HepG2 (cell line): Measurements from ENCODE around the gene AUTS2. TPM values are rescaled to one million over a fixed set of nuclear protein-coding genes. Genes with fewer than 3 reads are reported as not detected.

Source experiments
- ATAC-seq: fragments of 200-7000 bp; cut with Tn5 transposase; 3 replicates; pipeline ENCODE4 v1.9.1; 2020; ENCODE audit warnings: mild to moderate bottlenecking, moderate library complexity
- BruUV-seq: library from RNA; stranded (reverse); fragments of 400-500 nt; replicated peaks from 2 replicates; lab custom pipeline; 2021; lab: Mats Ljungman, UMichigan
- CTCF ChIA-PET: fragments of 300-600 bp; formaldehyde crosslinking; extraction: SDS; loops from one replicate; lab custom pipeline; 2021; ENCODE audit warnings: low total read pairs, inconsistent platforms, low intra/inter-chr PET ratio; lab: Yijun Ruan, JAX
- POLR2A ChIA-PET: fragments of 350-600 bp; sonication (Branson Sonifier 250); formaldehyde crosslinking; loops from one replicate; lab custom pipeline; 2020; ENCODE audit warnings: antibody characterized with exemption, inconsistent platforms; lab: Yijun Ruan, JAX
- DNase-seq: peaks from one replicate; pipeline ENCODE4 v3.0.0-alpha.2; 2015; ENCODE audit warnings: low spot score
- FAIRE-seq: peaks from 3 replicates; lab custom pipeline; 2011; peaks lifted over from hg19 to GRCh38; lab: Jason Lieb, UNC
- H2AFZ ChIP-seq: one replicate; pipeline ENCODE4 v1.6.1; 2011; ENCODE audit warnings: low read length, inconsistent platforms
- H3K27ac ChIP-seq: fragments of 300-600 bp; 3 replicates; pipeline ENCODE4 v1.8.0; 2011; ENCODE audit warnings: mixed run types, mild to moderate bottlenecking, mixed read lengths, low read length, inconsistent platforms; ENCODE audit not compliant: insufficient read depth; ENCODE audit errors: extremely low read length
- H3K27me3 ChIP-seq, 2 experiments: fragments of 200-600 bp in 1 of 2; 2 replicates in 1 of 2; 3 replicates in 1 of 2; pipeline versions ENCODE4 v1.6.0 to v1.8.0; 2011; ENCODE audit warnings: low read length in 2 of 2, mild to moderate bottlenecking in 2 of 2, moderate library complexity in 2 of 2, inconsistent platforms in 1 of 2; ENCODE audit not compliant: insufficient read depth in 2 of 2, control insufficient read depth in 1 of 2
- H3K36me3 ChIP-seq, 2 experiments: fragments of 200-600 bp in 1 of 2; replicated peaks in 1 of 2; 2 replicates in 1 of 2; 3 replicates in 1 of 2; pipeline versions ENCODE4 v1.5.1 to v1.8.0; 2011; ENCODE audit warnings: low read length in 2 of 2, inconsistent platforms in 1 of 2; ENCODE audit not compliant: insufficient read depth in 2 of 2, control insufficient read depth in 1 of 2
- H3K4me1 ChIP-seq: 2 replicates; pipeline ENCODE4 v1.5.1; 2012; ENCODE audit warnings: low read length, inconsistent platforms; ENCODE audit not compliant: insufficient read depth
- H3K4me2 ChIP-seq: 2 replicates; pipeline ENCODE4 v1.6.0; 2011; ENCODE audit warnings: low read depth, low read length, inconsistent platforms
- H3K4me3 ChIP-seq, 3 experiments: fragments of 200-600 bp in 1 of 3; sonication (generic), shearing (Covaris generic) in 1 of 3; replicated peaks in 1 of 3; 2 replicates each; pipeline ENCODE4 v1.5.1; 2011 to 2016; ENCODE audit warnings: low read length in 3 of 3, inconsistent platforms in 2 of 3, low read depth in 2 of 3, mild to moderate bottlenecking in 2 of 3, control low read depth in 1 of 3, mixed read lengths in 1 of 3; ENCODE audit not compliant: insufficient read depth in 1 of 3
- H3K79me2 ChIP-seq: one replicate; pipeline ENCODE4 v1.6.1; 2011; ENCODE audit warnings: low read length, inconsistent platforms; ENCODE audit not compliant: insufficient read depth
- H3K9ac ChIP-seq: 2 replicates; pipeline ENCODE4 v1.6.0; 2011; ENCODE audit warnings: mild to moderate bottlenecking, low read depth, low read length, inconsistent platforms; ENCODE audit not compliant: insufficient read depth
- H3K9me3 ChIP-seq: 2 replicates; pipeline ENCODE4 v1.5.1; 2012; ENCODE audit warnings: mild to moderate bottlenecking, low read length
- H4K20me1 ChIP-seq: 2 replicates; pipeline ENCODE4 v1.6.0; 2011; ENCODE audit warnings: inconsistent platforms, mild to moderate bottlenecking, low read length, moderate library complexity; ENCODE audit not compliant: insufficient read depth
- ARHGAP35 ChIP-seq: sonication (generic); formaldehyde crosslinking; IDR thresholded peaks from 2 replicates; pipeline ENCODE4 v1.9.0; 2022; ENCODE audit warnings: mild to moderate bottlenecking, inconsistent platforms, moderate library complexity, missing genetic modification reagents, borderline replicate concordance
- E2F5 ChIP-seq: sonication (generic); formaldehyde crosslinking; conservative IDR thresholded peaks from 2 replicates; pipeline ENCODE4 v1.4.0; 2020; ENCODE audit warnings: missing genetic modification reagents
- ELF4 ChIP-seq: sonication (generic); formaldehyde crosslinking; IDR thresholded peaks from 2 replicates; pipeline ENCODE4 v1.5.0; 2020; ENCODE audit warnings: missing genetic modification reagents, mild to moderate bottlenecking, moderate library complexity, borderline replicate concordance
- FOSL2 ChIP-seq: sonication (generic); formaldehyde crosslinking; IDR thresholded peaks from 2 replicates; pipeline ENCODE4 v1.4.0; 2020; ENCODE audit warnings: missing genetic modification reagents
- KMT2B ChIP-seq: IDR thresholded peaks from 2 replicates; pipeline ENCODE4 v1.6.1; 2016; ENCODE audit warnings: missing genetic modification reagents, missing compliant biosample characterization
- NCOA1 ChIP-seq: sonication (generic); formaldehyde crosslinking; IDR thresholded peaks from 2 replicates; pipeline ENCODE4 v1.9.0; 2021; ENCODE audit warnings: missing genetic modification reagents
- NCOR1 ChIP-seq: fragments of 200-600 bp; sonication (generic); IDR thresholded peaks from 2 replicates; pipeline ENCODE4 v1.7.0; 2017; ENCODE audit warnings: antibody characterized with exemption, low read length, borderline replicate concordance
- RBFOX2 ChIP-seq: fragments of 200-400 bp; formaldehyde crosslinking; IDR thresholded peaks from 2 replicates; pipeline ENCODE4 v1.6.1; 2017; ENCODE audit warnings: low read depth, mild to moderate bottlenecking, low read length
- WIZ ChIP-seq: sonication (generic); formaldehyde crosslinking; IDR thresholded peaks from 2 replicates; pipeline ENCODE4 v1.5.1; 2020; ENCODE audit warnings: mild to moderate bottlenecking, missing genetic modification reagents
- ZNF101 ChIP-seq: sonication (generic); formaldehyde crosslinking; IDR thresholded peaks from 2 replicates; pipeline ENCODE4 v1.4.0; 2020; ENCODE audit warnings: mild to moderate bottlenecking, low read depth, missing genetic modification reagents, borderline replicate concordance
- ZNF296 ChIP-seq: sonication (generic); formaldehyde crosslinking; conservative IDR thresholded peaks from 2 replicates; pipeline ENCODE4 v1.5.0; 2020; ENCODE audit warnings: mild to moderate bottlenecking, missing genetic modification reagents
- ZNF503 ChIP-seq: sonication (generic); formaldehyde crosslinking; IDR thresholded peaks from 2 replicates; pipeline ENCODE4 v1.4.0; 2020; ENCODE audit warnings: missing genetic modification reagents
- WGBS: methylation state at CpG from one replicate; pipeline ENCODE4 v1.1.6; 2017; ENCODE audit warnings: low lambda C conversion rate; 5-methylcytosine and 5-hydroxymethylcytosine counted together
- in situ Hi-C: cut with HindIII; loops from 2 replicates; pipeline ENCODE4 v1.10.0; 2017; ENCODE audit warnings: low pct_unique_long_range_greater_than_20kb; ENCODE audit not compliant: extremely low pct_ligation_motif_present
- intact Hi-C: fragments of 100-400 bp; cut with micrococcal nuclease; formaldehyde crosslinking; loops from one replicate; pipeline ENCODE4 v1.10.0; 2022; ENCODE audit not compliant: unreplicated experiment
- polyA plus RNA-seq, 8 experiments: library from polyadenylated mRNA; depleted of rRNA in 3 of 8; stranded (reverse) in 7 of 8; unstranded in 1 of 8; fragments of >200 nt; fragmentation: Illumina TruSeq in 4 of 8; extraction: Trizol in 4 of 8; gene quantifications; 2 replicates each; pipeline versions ENCODE4 v1.2.1 to v1.2.3, GENCODE V29; 2011 to 2016; ENCODE audit warnings: low read depth in 4 of 8, missing spikeins in 1 of 8, mixed read lengths in 1 of 8; ENCODE audit not compliant: insufficient read depth in 1 of 8
- total RNA-seq, 5 experiments: library from RNA; depleted of rRNA; stranded (reverse); fragments of >200 nt; fragmentation: Illumina TruSeq; extraction: Trizol; gene quantifications; 2 replicates each; pipeline ENCODE4 v1.2.3, GENCODE V29; 2016; ENCODE audit warnings: low read depth in 1 of 5

Gene AUTS2
- total and polyA plus RNA-seq, 2 of the 13 experiments (the other 11 are each of a cell fraction or from before 2014, with no cell fraction given): 0.38 TPM; not detected in 1

- ATAC-seq (no peak), FAIRE-seq (no peak), DNase-seq (no peak)
- 79% methylated on average over 3 of the region's 3 CpGs for WGBS
- TF ChIP-seq ZNF503 (CRISPR knock-in tag) (no peak), FOSL2 (CRISPR knock-in tag) (no peak), ARHGAP35 (CRISPR knock-in tag) (no peak), ELF4 (no peak), ZNF101 (CRISPR knock-in tag) (no peak), NCOR1 (no peak), RBFOX2 (no peak), E2F5 (CRISPR knock-in tag) (no peak), ZNF296 (CRISPR knock-in tag) (no peak), WIZ (CRISPR knock-in tag) (no peak), KMT2B (CRISPR knock-in tag) (no peak), NCOA1 (CRISPR knock-in tag) (no peak)
- Histone ChIP-seq H3K4me1 (peaks cover 33% of the 10 kb centered on the region), H3K79me2 (no peaks in the 10 kb centered on the region), H3K4me3 (no peak overlapping the region), H3K36me3 (no peaks in the 10 kb centered on the region), H2AFZ (no peak overlapping the region), H3K9ac (no peak overlapping the region), H3K27ac (no peak overlapping the region), H3K9me3 (no peaks in the 10 kb centered on the region), H4K20me1 (no peaks in the 10 kb centered on the region), H3K4me2 (no peak overlapping the region), H3K27me3 (no peaks in the 10 kb centered on the region)
- CTCF ChIA-PET: no interaction called here
- in situ Hi-C loops (no loop called here), intact Hi-C loops (no loop called here)
- POLR2A ChIA-PET: no interaction called here
- no TSS peak for BruUV-seq
Measured at GRCh38 chr7:70778585-70778984, 1180.3 kb downstream of the AUTS2 start.
